ENCODE measurements around the gene DHCR7. TPM values are rescaled to one million over a fixed set of nuclear protein-coding genes. Genes with fewer than 3 reads are reported as not detected.
A peak's percentile ranks its signal among the peaks of the same experiment; 100 is the strongest.

Gene DHCR7
- total RNA-seq, 1 donor = 16.7 TPM

DNA sequence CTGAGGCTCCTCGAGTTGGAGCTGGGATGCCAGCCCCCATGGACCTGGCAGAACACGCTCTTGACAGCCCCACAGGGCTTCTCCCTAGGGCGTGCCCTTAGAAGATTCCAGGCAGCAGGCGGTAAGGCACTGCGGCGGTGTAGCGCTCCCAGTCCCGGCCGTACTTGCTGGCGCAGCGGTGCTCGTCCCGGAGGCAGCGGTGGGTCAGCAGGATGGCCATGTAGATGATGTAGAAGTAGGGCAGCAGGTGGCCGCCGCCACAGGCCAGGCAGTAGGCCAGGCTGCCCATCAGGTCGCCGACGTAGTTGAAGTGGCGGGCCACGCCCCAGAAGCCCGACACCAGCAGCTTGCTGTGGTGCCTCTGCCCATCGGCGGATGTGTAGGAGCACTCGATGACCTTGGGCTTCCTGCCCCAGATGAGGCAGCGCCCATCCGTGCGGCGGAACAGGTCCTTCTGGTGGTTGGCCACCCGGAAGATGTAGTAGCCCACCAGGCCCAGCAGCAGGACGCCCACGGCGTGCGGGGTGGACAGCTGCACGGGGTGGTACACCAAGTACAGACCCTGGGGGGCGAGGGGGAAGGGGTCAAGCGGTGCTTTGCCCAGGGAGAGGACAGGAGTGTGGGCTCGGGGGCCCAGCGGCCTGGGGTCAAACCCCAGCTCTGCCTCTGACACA, 12.8 kb downstream of the DHCR7 start:
- TF ChIP-seq, protein P1, sequence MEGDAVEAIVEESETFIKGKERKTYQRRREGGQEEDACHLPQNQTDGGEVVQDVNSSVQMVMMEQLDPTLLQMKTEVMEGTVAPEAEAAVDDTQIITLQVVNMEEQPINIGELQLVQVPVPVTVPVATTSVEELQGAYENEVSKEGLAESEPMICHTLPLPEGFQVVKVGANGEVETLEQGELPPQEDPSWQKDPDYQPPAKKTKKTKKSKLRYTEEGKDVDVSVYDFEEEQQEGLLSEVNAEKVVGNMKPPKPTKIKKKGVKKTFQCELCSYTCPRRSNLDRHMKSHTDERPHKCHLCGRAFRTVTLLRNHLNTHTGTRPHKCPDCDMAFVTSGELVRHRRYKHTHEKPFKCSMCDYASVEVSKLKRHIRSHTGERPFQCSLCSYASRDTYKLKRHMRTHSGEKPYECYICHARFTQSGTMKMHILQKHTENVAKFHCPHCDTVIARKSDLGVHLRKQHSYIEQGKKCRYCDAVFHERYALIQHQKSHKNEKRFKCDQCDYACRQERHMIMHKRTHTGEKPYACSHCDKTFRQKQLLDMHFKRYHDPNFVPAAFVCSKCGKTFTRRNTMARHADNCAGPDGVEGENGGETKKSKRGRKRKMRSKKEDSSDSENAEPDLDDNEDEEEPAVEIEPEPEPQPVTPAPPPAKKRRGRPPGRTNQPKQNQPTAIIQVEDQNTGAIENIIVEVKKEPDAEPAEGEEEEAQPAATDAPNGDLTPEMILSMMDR (IDR thresholded peaks at IDR 0.05; ENCODE audit: insufficient read depth, low read length) = no peak
- no peak for DNase-seq (ENCODE audit: low read depth)
- H3K4me3 ChIP-seq (ENCODE audit: low read depth, low read length) = no peak overlapping the region

- TF ChIP-seq, protein P1 (IDR thresholded peaks at IDR 0.05; ENCODE audit: insufficient read depth, low read length) = no peak
- no peak overlapping the region for H3K4me3 ChIP-seq (ENCODE audit: low read depth, low read length)
- DNase-seq (ENCODE audit: low read depth) = no peak
These were observed 13.5 kb downstream of the DHCR7 start for GRCh38 chr11:71434576-71435130.

- H3K4me3 ChIP-seq (ENCODE audit: low read depth, low read length) = no peak overlapping the region
- peak; percentile 75 for DNase-seq (ENCODE audit: low read depth)
- TF ChIP-seq, protein P1 (IDR thresholded peaks at IDR 0.05; ENCODE audit: insufficient read depth, low read length) = no peak
These were observed 14.3 kb downstream of the DHCR7 start for GRCh38 chr11:71433648-71434450.

- TF ChIP-seq, protein P1 (IDR thresholded peaks at IDR 0.05; ENCODE audit: insufficient read depth, low read length) = no peak
- H3K4me3 ChIP-seq (ENCODE audit: low read depth, low read length) = no peak overlapping the region
- DNase-seq (ENCODE audit: low read depth) = no peak
These were observed 15.2 kb downstream of the DHCR7 start for GRCh38 chr11:71432761-71433647.

GRCh38 chr11:71431271-71431670, 16.9 kb downstream of the DHCR7 start:
- TF ChIP-seq, protein P1 (IDR thresholded peaks at IDR 0.05; ENCODE audit: insufficient read depth, low read length) = no peak
- no peak for DNase-seq (ENCODE audit: low read depth)
- no peak overlapping the region for H3K4me3 ChIP-seq (ENCODE audit: low read depth, low read length)

DNA sequence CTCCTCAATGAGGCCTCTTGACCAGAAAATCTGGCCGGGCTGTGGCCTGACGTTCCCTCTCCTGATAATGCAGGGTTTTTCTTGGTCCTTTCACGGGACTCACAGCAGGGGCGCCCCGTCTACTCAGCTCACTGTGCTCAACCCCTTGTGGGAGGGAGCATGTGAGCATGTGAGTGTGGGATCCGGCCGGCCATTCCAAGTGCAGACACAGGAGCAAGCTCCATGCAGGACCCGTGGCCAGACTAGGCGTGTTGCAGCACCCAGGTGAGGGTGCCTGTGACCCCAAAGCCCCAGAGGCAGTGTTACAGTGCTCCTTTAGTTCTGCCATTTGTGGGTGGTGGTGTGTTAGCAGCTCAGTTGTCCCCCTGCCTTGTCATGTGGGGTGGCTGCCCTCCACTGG, 18.0 kb downstream of the DHCR7 start:
- no peak overlapping the region for H3K4me3 ChIP-seq (ENCODE audit: low read depth, low read length)
- TF ChIP-seq, protein P1 (IDR thresholded peaks at IDR 0.05; ENCODE audit: insufficient read depth, low read length) = no peak
- no peak for DNase-seq (ENCODE audit: low read depth)

All from fibroblast of the aortic adventitia (primary cell).